Right atrium auricular region (tissue), 2 donors: ENCODE measurements around the gene DLG2. TPM values are rescaled to one million over a fixed set of nuclear protein-coding genes. Genes with fewer than 3 reads are reported as not detected.

Experiments used
- DNase-seq: peaks from one replicate; pipeline ENCODE4 v3.0.0-alpha.2; 2019; ENCODE audit warnings: low spot score
- H3K27ac ChIP-seq, 2 donors: fragments of 200-600 bp; sonication (generic); 1 replicate in 1 of 2; 2 replicates in 1 of 2; pipeline ENCODE4 v1.5.1; 2016 to 2019
- H3K27me3 ChIP-seq, 2 donors: fragments of 200-600 bp; sonication (generic); one replicate each; pipeline versions ENCODE4 v1.5.1 to v1.6.0; 2017 to 2019
- H3K36me3 ChIP-seq: fragments of 200-600 bp; sonication (generic); one replicate; pipeline ENCODE4 v1.5.1; 2016
- H3K4me1 ChIP-seq, 2 donors: fragments of 200-600 bp; sonication (generic); one replicate each; pipeline versions ENCODE4 v1.5.1 to v1.6.0; 2017 to 2019
- H3K4me3 ChIP-seq, 2 donors: fragments of 200-600 bp; sonication (generic); 1 replicate in 1 of 2; 2 replicates in 1 of 2; pipeline ENCODE4 v1.5.1; 2017 to 2019; ENCODE audit warnings: mild to moderate bottlenecking in 1 of 2, moderate library complexity in 1 of 2
- H3K9me3 ChIP-seq, 2 donors: fragments of 200-600 bp; sonication (generic); one replicate each; pipeline ENCODE4 v1.5.1; 2019
- CTCF ChIP-seq, 2 donors: fragments of 200-600 bp; sonication (generic); IDR thresholded peaks; one replicate each; pipeline ENCODE4 v1.5.1; 2019; ENCODE audit warnings: antibody characterized with exemption in 2 of 2
- total RNA-seq, 2 donors: library from RNA; depleted of rRNA; stranded (reverse); fragments of >200 nt; gene quantifications; one replicate each; pipeline ENCODE4 v1.1.0, GENCODE V29; 2016

DLG2 gene
- total RNA-seq, 2 donors from 2014 or later, result 6.6 to 6.7 TPM

GRCh38 chr11:84663731-84664130 is 963.4 kb downstream of the DLG2 start:
- no peak for TF ChIP-seq CTCF (IDR thresholded peaks at IDR 0.05)
- H3K27ac ChIP-seq, result no peak overlapping the region

GRCh38 chr11:84660257-84660977 is 966.7 kb downstream of the DLG2 start:
- TF ChIP-seq CTCF (IDR thresholded peaks at IDR 0.05), result no peak
- Histone ChIP-seq H3K4me3 (no peak overlapping the region), H3K4me1 (no peaks in the 10 kb centered on the region), H3K9me3 (no peaks in the 10 kb centered on the region), H3K36me3 (no peaks in the 10 kb centered on the region), H3K27me3 (no peaks in the 10 kb centered on the region), H3K27ac (no peak overlapping the region)
- no peak for DNase-seq

More at GRCh38 chr11:84663731-84664130, 963.4 kb downstream of the DLG2 start:
- Histone ChIP-seq H3K4me3 (no peak overlapping the region), H3K9me3 (no peaks in the 10 kb centered on the region), H3K27me3 (no peaks in the 10 kb centered on the region), H3K4me1 (no peaks in the 10 kb centered on the region), H3K36me3 (no peaks in the 10 kb centered on the region)
- no peak for DNase-seq

- H3K27me3 ChIP-seq, result no peaks in the 10 kb centered on the region
- TF ChIP-seq CTCF (IDR thresholded peaks at IDR 0.05), result no peak
- H3K4me1 ChIP-seq, result no peaks in the 10 kb centered on the region
- H3K9me3 ChIP-seq, result no peaks in the 10 kb centered on the region
- H3K36me3 ChIP-seq, result no peaks in the 10 kb centered on the region
- H3K27ac ChIP-seq, result no peak overlapping the region
- no peak overlapping the region for H3K4me3 ChIP-seq
- no peak for DNase-seq
Observed at GRCh38 chr11:84655712-84656111, 971.4 kb downstream of the DLG2 start.

- no peak for DNase-seq
- no peaks in the 10 kb centered on the region for H3K27me3 ChIP-seq
- H3K27ac ChIP-seq, result no peak overlapping the region
- no peaks in the 10 kb centered on the region for H3K4me1 ChIP-seq
- H3K9me3 ChIP-seq, result no peaks in the 10 kb centered on the region
- TF ChIP-seq CTCF (IDR thresholded peaks at IDR 0.05), result no peak
- H3K36me3 ChIP-seq, result no peaks in the 10 kb centered on the region
- H3K4me3 ChIP-seq, result no peak overlapping the region
Observed at GRCh38 chr11:84648471-84648870, 978.7 kb downstream of the DLG2 start.

- Histone ChIP-seq H3K9me3 (no peaks in the 10 kb centered on the region), H3K4me3 (no peak overlapping the region), H3K27me3 (no peaks in the 10 kb centered on the region), H3K4me1 (no peaks in the 10 kb centered on the region), H3K36me3 (no peaks in the 10 kb centered on the region), H3K27ac (no peak overlapping the region)
- DNase-seq, result no peak
- no peak for TF ChIP-seq CTCF (IDR thresholded peaks at IDR 0.05)
Observed at GRCh38 chr11:84645988-84646694, 981.0 kb downstream of the DLG2 start.
